Measurements from ENCODE around the gene TANC1.

DNA sequence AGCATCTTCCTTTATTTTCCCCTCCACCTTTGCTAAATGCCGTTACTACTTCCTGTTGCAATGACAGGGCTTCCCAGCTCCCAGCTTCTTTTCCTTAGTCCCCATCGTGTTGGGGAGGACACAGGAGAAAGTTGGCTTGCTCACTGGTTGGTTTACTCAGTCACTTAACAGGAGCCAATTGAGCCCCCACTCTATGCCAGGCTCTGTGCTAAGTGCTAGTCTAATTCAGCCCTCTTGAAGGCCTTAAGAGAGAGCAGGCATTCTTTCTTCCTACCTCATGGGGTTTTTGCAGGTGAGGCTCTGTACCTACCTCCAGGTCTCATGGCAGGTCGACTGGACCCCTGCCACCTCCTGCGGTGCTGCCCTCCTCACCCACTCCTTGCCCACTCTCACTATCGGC, 20.1 kb downstream of the TANC1 start:
- TF ChIP-seq EP300 (IDR thresholded peaks at IDR 0.05) (peak in 1 of 4 donors; percentile 38), POLR2AphosphoS5 (IDR thresholded peaks at IDR 0.05) (no peak)
- TF ChIP-seq, protein P1, sequence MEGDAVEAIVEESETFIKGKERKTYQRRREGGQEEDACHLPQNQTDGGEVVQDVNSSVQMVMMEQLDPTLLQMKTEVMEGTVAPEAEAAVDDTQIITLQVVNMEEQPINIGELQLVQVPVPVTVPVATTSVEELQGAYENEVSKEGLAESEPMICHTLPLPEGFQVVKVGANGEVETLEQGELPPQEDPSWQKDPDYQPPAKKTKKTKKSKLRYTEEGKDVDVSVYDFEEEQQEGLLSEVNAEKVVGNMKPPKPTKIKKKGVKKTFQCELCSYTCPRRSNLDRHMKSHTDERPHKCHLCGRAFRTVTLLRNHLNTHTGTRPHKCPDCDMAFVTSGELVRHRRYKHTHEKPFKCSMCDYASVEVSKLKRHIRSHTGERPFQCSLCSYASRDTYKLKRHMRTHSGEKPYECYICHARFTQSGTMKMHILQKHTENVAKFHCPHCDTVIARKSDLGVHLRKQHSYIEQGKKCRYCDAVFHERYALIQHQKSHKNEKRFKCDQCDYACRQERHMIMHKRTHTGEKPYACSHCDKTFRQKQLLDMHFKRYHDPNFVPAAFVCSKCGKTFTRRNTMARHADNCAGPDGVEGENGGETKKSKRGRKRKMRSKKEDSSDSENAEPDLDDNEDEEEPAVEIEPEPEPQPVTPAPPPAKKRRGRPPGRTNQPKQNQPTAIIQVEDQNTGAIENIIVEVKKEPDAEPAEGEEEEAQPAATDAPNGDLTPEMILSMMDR (IDR thresholded peaks at IDR 0.05) = no peak
